ENCODE results near the gene LRBA. TPM values are rescaled to one million over a fixed set of nuclear protein-coding genes. Genes with fewer than 3 reads are reported as not detected.

The LRBA gene
- total RNA-seq, 4 donors from 2014 or later: 13.3 to 21.2 (median 20.1) TPM

DNA sequence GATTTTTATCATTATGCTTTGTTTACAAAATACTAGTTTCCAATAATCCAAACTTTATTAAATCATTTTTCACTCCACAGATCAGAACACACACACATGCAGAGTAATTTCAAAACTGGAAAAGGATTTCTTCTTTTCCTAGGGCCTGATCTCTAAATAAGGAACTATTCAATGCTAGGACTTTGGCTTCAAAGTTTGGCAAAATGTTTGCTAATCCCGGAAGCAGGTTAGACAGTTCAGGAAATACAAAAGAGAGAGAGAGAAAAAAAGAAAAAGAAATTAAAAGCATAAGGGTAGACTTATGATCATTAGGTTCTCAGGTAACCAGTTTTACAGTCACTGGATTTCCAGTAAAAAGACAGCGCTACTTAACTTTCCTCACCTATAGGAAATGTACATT is 725.9 kb downstream of the LRBA start:
- H3K36me3 ChIP-seq: peaks cover 0 to 9% (median 2%) of the 10 kb centered on the region in 4 donors
- no peaks in the 10 kb centered on the region for H3K4me1 ChIP-seq
- H3K27me3 ChIP-seq: no peaks in the 10 kb centered on the region
- intact Hi-C loops (cut with DNase I): no loop called here
- no peak overlapping the region for H3K4me3 ChIP-seq
- H3K9me3 ChIP-seq: no peaks in the 10 kb centered on the region
- no peak overlapping the region for H3K27ac ChIP-seq (replicated peaks in 1 of 4)
- TF ChIP-seq POLR2A (IDR thresholded peaks at IDR 0.05; ENCODE audit: low read depth): no peak
- TF ChIP-seq POLR2AphosphoS5 (IDR thresholded peaks at IDR 0.05): no peak
- TF ChIP-seq, protein P1, sequence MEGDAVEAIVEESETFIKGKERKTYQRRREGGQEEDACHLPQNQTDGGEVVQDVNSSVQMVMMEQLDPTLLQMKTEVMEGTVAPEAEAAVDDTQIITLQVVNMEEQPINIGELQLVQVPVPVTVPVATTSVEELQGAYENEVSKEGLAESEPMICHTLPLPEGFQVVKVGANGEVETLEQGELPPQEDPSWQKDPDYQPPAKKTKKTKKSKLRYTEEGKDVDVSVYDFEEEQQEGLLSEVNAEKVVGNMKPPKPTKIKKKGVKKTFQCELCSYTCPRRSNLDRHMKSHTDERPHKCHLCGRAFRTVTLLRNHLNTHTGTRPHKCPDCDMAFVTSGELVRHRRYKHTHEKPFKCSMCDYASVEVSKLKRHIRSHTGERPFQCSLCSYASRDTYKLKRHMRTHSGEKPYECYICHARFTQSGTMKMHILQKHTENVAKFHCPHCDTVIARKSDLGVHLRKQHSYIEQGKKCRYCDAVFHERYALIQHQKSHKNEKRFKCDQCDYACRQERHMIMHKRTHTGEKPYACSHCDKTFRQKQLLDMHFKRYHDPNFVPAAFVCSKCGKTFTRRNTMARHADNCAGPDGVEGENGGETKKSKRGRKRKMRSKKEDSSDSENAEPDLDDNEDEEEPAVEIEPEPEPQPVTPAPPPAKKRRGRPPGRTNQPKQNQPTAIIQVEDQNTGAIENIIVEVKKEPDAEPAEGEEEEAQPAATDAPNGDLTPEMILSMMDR (IDR thresholded peaks at IDR 0.05): no peak
- TF ChIP-seq EP300 (IDR thresholded peaks at IDR 0.05): no peak
- DNase-seq (ENCODE audit: extremely low spot score): no peak
- 77% methylated on average over 2 of the region's 2 CpGs for WGBS

DNA sequence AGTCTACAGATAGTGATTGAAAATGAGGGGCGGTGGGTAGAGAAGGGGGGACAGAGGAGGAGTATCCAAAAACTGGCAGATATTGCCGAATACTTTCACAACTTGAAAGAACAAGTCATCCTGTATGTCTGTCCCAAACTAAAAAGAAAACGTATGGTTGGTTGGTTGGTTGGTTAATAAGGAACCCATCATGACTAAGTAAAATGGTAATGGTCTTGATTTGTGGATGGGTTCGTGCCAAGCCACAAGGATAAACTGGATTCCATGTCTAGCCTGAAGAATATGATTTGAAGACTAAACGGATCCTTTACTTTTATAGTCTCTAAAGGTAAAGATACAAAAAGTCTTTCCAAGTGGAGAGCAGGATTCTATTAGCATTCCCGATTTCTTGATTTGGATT is 728.4 kb downstream of the LRBA start:
- intact Hi-C loops (cut with DNase I): no loop called here
- 86% methylated on average over 6 of the region's 6 CpGs for WGBS

DNA sequence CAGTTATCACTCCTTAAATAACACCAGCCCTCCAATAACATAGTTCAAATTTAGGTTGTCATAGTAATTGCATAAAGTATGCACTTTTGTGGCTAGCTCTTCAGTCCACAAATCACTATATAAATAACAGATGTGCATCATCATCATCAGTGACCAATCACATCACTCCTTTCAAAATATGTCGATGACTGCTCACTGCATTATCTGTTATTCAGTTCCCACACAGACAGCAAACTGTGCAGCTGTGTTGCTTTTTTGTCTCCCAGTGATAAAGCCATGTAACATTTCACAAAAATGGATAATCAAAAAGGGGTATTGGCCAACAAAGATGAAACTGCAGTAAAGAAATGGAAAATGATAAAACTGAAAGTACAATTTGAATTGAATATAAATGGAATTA is 731.4 kb downstream of the LRBA start:
- H3K4me1 ChIP-seq: peaks cover 0 to 13% (median 12%) of the 10 kb centered on the region in 4 donors
- H3K27me3 ChIP-seq: no peaks in the 10 kb centered on the region
- H3K27ac ChIP-seq (replicated peaks in 1 of 4): no peak overlapping the region
- no peak for TF ChIP-seq POLR2AphosphoS5 (IDR thresholded peaks at IDR 0.05)
- no peak for TF ChIP-seq EP300 (IDR thresholded peaks at IDR 0.05)
- TF ChIP-seq, protein P1 (IDR thresholded peaks at IDR 0.05): no peak
- TF ChIP-seq POLR2A (IDR thresholded peaks at IDR 0.05; ENCODE audit: low read depth): no peak
- intact Hi-C loops (cut with DNase I): no loop called here
- no peak for DNase-seq (ENCODE audit: extremely low spot score)
- WGBS: 72% methylated on average over 1 of the region's 1 CpG
- no peak overlapping the region for H3K4me3 ChIP-seq
- peaks cover 0 to 20% (median 8%) of the 10 kb centered on the region in 4 donors for H3K36me3 ChIP-seq
- no peaks in the 10 kb centered on the region for H3K9me3 ChIP-seq

More for the DNA sequence above, 728.4 kb downstream of the LRBA start:
- DNase-seq (ENCODE audit: extremely low spot score): no peak
- Histone ChIP-seq H3K27ac (replicated peaks in 1 of 4) (no peak overlapping the region), H3K36me3 (peaks cover 0 to 17% (median 7%) of the 10 kb centered on the region in 4 donors), H3K9me3 (no peaks in the 10 kb centered on the region), H3K4me1 (no peaks in the 10 kb centered on the region), H3K27me3 (no peaks in the 10 kb centered on the region), H3K4me3 (no peak overlapping the region)
- TF ChIP-seq, protein P1 (IDR thresholded peaks at IDR 0.05): no peak
- TF ChIP-seq EP300 (IDR thresholded peaks at IDR 0.05) (no peak), POLR2A (IDR thresholded peaks at IDR 0.05; ENCODE audit: low read depth) (no peak), POLR2AphosphoS5 (IDR thresholded peaks at IDR 0.05) (no peak)

DNA sequence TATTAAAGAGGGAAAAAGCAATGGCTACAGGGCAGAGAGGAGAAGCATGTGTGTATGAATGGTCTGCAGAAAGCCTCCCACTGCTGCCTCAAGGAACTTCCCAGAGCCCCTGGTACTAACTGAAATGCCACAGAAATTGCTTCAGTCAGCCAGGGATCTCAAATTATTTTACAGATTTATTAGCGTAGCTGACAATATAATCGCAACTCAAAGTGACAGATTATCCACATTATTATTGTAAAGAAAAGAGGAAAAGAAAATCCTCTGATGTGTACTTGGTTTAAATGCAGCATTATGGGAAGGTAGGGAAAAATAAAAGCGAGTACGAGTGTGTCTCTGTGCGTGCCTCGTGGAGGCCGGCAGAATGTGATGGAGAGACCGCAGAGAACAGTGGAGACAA is 734.1 kb downstream of the LRBA start:
- DNase-seq (ENCODE audit: extremely low spot score): no peak
- Histone ChIP-seq H3K36me3 (peaks cover 0 to 30% (median 14%) of the 10 kb centered on the region in 4 donors), H3K9me3 (no peaks in the 10 kb centered on the region), H3K27ac (replicated peaks in 1 of 4) (peak overlapping the region in 3 of 4 donors; percentile 10 to 65 (median 61)), H3K27me3 (no peaks in the 10 kb centered on the region), H3K4me1 (peaks cover 0 to 13% (median 12%) of the 10 kb centered on the region in 4 donors), H3K4me3 (no peak overlapping the region)
- intact Hi-C loops (cut with DNase I): no loop called here
- 96% methylated on average over 8 of the region's 8 CpGs for WGBS
- TF ChIP-seq, protein P1 (IDR thresholded peaks at IDR 0.05): no peak
- TF ChIP-seq POLR2AphosphoS5 (IDR thresholded peaks at IDR 0.05) (no peak), POLR2A (IDR thresholded peaks at IDR 0.05; ENCODE audit: low read depth) (no peak), EP300 (IDR thresholded peaks at IDR 0.05) (no peak)
